Measurements from ENCODE around the gene RMDN2. TPM values are rescaled to one million over a fixed set of nuclear protein-coding genes. Genes with fewer than 3 reads are reported as not detected.

RMDN2 gene
- total RNA-seq, 1 experiment from 2014 or later = 5.3 TPM

DNA sequence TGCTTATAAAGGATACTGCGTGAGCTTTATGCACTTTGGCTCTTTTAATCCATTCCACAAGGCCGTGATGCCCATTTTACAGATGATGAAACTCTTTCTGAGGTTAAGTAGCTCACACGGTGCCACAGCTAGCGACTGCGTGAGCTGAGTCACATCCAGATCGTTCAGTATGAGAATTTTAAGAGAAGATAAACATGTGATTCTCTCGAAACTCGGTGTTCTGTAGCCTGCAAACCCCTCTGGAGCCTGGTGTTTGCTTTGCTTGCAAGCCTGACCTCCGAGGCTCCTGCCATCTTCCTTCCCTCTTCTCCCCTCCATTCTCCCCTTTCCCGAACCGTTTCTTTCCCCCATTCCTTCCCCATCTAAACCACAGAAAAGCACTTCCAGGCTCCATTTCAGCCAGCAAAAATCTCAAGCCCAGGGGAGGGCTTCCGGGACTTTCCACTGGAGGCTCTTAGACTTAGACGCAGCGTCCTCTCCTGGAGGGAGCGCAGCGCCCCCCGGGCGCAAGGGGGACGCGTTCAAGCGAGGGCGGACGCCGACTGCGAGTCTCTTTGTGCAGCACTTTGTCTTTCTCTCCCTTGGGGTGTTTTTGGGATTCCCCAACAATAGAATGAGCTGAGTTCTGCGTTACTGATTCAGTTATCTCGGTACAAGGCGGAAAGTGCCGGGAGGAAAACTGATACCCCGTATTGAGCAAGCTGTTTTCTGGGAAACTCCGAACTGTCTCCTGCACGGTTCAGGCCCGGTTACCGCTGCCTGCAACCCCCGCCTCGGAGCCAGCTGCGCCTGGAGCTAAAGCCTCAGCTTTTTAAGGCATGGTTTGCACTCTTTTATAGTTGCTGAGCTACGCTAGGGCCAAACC, 112.9 kb downstream of the RMDN2 start:
- H3K79me2 ChIP-seq (ENCODE audit: low read depth) = no peaks in the 10 kb centered on the region
- CTCF ChIA-PET = interaction anchor here (0.6 kb wide), 1 partner anchor 200 kb away, joined by 5 read pairs; no protein-coding TSS in a partner anchor
- no peaks in the 10 kb centered on the region for H3K36me3 ChIP-seq (ENCODE audit: low read depth)
- TF ChIP-seq EZH2 (IDR thresholded peaks at IDR 0.05; ENCODE audit: low read depth) = no peak
- TF ChIP-seq, protein P1, sequence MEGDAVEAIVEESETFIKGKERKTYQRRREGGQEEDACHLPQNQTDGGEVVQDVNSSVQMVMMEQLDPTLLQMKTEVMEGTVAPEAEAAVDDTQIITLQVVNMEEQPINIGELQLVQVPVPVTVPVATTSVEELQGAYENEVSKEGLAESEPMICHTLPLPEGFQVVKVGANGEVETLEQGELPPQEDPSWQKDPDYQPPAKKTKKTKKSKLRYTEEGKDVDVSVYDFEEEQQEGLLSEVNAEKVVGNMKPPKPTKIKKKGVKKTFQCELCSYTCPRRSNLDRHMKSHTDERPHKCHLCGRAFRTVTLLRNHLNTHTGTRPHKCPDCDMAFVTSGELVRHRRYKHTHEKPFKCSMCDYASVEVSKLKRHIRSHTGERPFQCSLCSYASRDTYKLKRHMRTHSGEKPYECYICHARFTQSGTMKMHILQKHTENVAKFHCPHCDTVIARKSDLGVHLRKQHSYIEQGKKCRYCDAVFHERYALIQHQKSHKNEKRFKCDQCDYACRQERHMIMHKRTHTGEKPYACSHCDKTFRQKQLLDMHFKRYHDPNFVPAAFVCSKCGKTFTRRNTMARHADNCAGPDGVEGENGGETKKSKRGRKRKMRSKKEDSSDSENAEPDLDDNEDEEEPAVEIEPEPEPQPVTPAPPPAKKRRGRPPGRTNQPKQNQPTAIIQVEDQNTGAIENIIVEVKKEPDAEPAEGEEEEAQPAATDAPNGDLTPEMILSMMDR (conservative IDR thresholded peaks at IDR 0.05) = no peak
- POLR2A ChIA-PET (ENCODE audit: unreplicated experiment) = interaction anchor here (0.6 kb wide), 1 partner anchor 77 kb away, joined by 3 read pairs; no protein-coding TSS in a partner anchor
- BruUV-seq (replicated peaks) = no TSS peak
- no peaks in the 10 kb centered on the region for H3K9me3 ChIP-seq (ENCODE audit: insufficient read depth, low read depth)
- no peak overlapping the region for H3K27ac ChIP-seq
- no peaks in the 10 kb centered on the region for H3K27me3 ChIP-seq (ENCODE audit: insufficient read depth, low read depth)
- H3K4me1 ChIP-seq (replicated peaks; ENCODE audit: insufficient read depth) = peaks cover 5% of the 10 kb centered on the region; the same call in 1 of the 2 replicates
- no peak overlapping the region for H3K4me3 ChIP-seq
- no peak overlapping the region for H2AFZ ChIP-seq
- intact Hi-C loops (cut with micrococcal nuclease; ENCODE audit: unreplicated experiment) = no loop called here
- H3K4me2 ChIP-seq = no peak overlapping the region
- H3K9me2 ChIP-seq (ENCODE audit: insufficient read depth) = no peaks in the 10 kb centered on the region
- DNase-seq = peak in 1 of 2 experiments; percentile 19
- no peaks in the 10 kb centered on the region for H3F3A ChIP-seq (ENCODE audit: insufficient read depth, low read depth)
- H4K20me1 ChIP-seq (ENCODE audit: insufficient read depth) = no peaks in the 10 kb centered on the region

- CTCF ChIA-PET = interaction anchor here (0.6 kb wide), 1 partner anchor 200 kb away, joined by 5 read pairs; no protein-coding TSS in a partner anchor
- Histone ChIP-seq H2AFZ (no peak overlapping the region), H3K27ac (no peak overlapping the region), H3K9me2 (ENCODE audit: insufficient read depth) (no peaks in the 10 kb centered on the region), H3K27me3 (ENCODE audit: insufficient read depth, low read depth) (no peaks in the 10 kb centered on the region), H4K20me1 (ENCODE audit: insufficient read depth) (no peaks in the 10 kb centered on the region), H3K4me3 (no peak overlapping the region), H3K4me1 (replicated peaks; ENCODE audit: insufficient read depth) (peaks cover 5% of the 10 kb centered on the region; the same call in 1 of the 2 replicates), H3K9me3 (ENCODE audit: insufficient read depth, low read depth) (no peaks in the 10 kb centered on the region), H3K79me2 (ENCODE audit: low read depth) (no peaks in the 10 kb centered on the region), H3F3A (ENCODE audit: insufficient read depth, low read depth) (no peaks in the 10 kb centered on the region), H3K36me3 (ENCODE audit: low read depth) (no peaks in the 10 kb centered on the region), H3K4me2 (no peak overlapping the region)
- POLR2A ChIA-PET (ENCODE audit: unreplicated experiment) = no interaction called here
- DNase-seq = no peak
- intact Hi-C loops (cut with micrococcal nuclease; ENCODE audit: unreplicated experiment) = no loop called here
- TF ChIP-seq, protein P1 (conservative IDR thresholded peaks at IDR 0.05) = no peak
- TF ChIP-seq EZH2 (IDR thresholded peaks at IDR 0.05; ENCODE audit: low read depth) = no peak
- BruUV-seq (replicated peaks) = no TSS peak
Measured at GRCh38 chr2:38038682-38039081, 113.6 kb downstream of the RMDN2 start.

DNA sequence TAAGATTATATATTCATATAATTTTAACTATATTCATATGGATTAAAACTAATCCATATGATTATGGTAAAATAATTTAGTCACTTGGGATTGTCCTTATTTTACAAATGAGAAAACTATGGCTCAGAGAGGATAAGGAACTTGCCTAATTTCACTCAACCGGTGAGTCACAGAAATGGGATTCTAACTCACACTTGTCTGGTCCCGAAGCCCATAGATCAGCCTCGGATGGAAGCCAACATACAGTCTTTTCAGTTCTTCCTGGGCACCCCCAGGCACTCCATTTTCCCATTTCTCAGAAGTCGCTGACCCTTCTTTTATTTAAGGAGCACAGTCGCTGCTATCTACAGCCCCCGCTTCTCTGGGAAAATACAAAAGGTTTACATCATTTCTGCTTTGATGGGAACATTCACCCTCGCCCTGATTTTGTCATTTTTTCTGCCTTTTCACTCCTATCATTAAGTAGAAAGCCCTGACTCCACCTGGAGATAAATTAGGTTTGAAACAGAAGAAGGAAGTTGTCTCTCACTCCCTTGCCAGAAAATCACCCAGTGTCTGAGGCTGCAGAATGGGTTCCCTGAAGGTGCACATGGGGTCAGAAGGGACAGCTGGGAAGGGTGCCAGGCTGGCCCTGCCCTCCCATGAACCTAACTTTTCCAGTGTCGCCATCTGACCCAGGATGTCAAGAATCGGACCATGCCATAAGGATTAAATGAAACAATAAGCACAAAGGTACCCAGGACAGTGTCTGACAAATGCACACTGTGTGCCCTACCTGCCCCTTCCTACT, 114.2 kb downstream of the RMDN2 start:
- intact Hi-C loops (cut with micrococcal nuclease; ENCODE audit: unreplicated experiment) = no loop called here

More for the DNA sequence above, 114.2 kb downstream of the RMDN2 start:
- Histone ChIP-seq H3K27me3 (ENCODE audit: insufficient read depth, low read depth) (no peaks in the 10 kb centered on the region), H3K36me3 (ENCODE audit: low read depth) (no peaks in the 10 kb centered on the region), H3F3A (ENCODE audit: insufficient read depth, low read depth) (no peaks in the 10 kb centered on the region), H3K4me1 (replicated peaks; ENCODE audit: insufficient read depth) (peaks cover 5% of the 10 kb centered on the region; the same call in 1 of the 2 replicates), H3K4me3 (no peak overlapping the region), H3K79me2 (ENCODE audit: low read depth) (no peaks in the 10 kb centered on the region), H3K9me3 (ENCODE audit: insufficient read depth, low read depth) (no peaks in the 10 kb centered on the region), H3K27ac (no peak overlapping the region), H3K4me2 (no peak overlapping the region), H2AFZ (no peak overlapping the region), H3K9me2 (ENCODE audit: insufficient read depth) (no peaks in the 10 kb centered on the region), H4K20me1 (ENCODE audit: insufficient read depth) (no peaks in the 10 kb centered on the region)
- ChIA-PET CTCF (no interaction called here), POLR2A (ENCODE audit: unreplicated experiment) (no interaction called here)
- DNase-seq = no peak
- no TSS peak for BruUV-seq (replicated peaks)
- no peak for TF ChIP-seq EZH2 (IDR thresholded peaks at IDR 0.05; ENCODE audit: low read depth)
- TF ChIP-seq, protein P1 (conservative IDR thresholded peaks at IDR 0.05) = no peak
